Immature natural killer cell (primary cell): ENCODE results near the gene IL17REL. TPM values are rescaled to one million over a fixed set of nuclear protein-coding genes. Genes with fewer than 3 reads are reported as not detected.
A peak's percentile ranks its signal among the peaks of the same experiment; 100 is the strongest.

Source experiments
- DNase-seq, 3 donors: peaks; one replicate each; pipeline ENCODE4 v3.0.0; 2022; ENCODE audit warnings: mixed read lengths in 1 of 3
- H3K27ac Mint-ChIP-seq, 6 donors: one replicate each; pipeline ENCODE4 v1.8.0; 2020; ENCODE audit warnings: mixed read lengths in 6 of 6, mild to moderate bottlenecking in 5 of 6, inconsistent platforms in 4 of 6, moderate library complexity in 3 of 6
- H3K27me3 Mint-ChIP-seq, 3 donors: one replicate each; pipeline ENCODE4 v1.8.0; 2020 to 2021; ENCODE audit warnings: low read depth in 3 of 3, mild to moderate bottlenecking in 3 of 3, mixed read lengths in 3 of 3, moderate library complexity in 3 of 3, inconsistent platforms in 1 of 3
- H3K36me3 Mint-ChIP-seq, 3 donors: one replicate each; pipeline ENCODE4 v1.8.0; 2020; ENCODE audit warnings: mixed read lengths in 3 of 3, inconsistent platforms in 2 of 3, mild to moderate bottlenecking in 2 of 3
- H3K4me1 Mint-ChIP-seq, 2 donors: one replicate each; pipeline ENCODE4 v1.8.0; 2020; ENCODE audit warnings: inconsistent platforms in 2 of 2, mild to moderate bottlenecking in 2 of 2, mixed read lengths in 2 of 2, moderate library complexity in 1 of 2
- H3K4me3 Mint-ChIP-seq, 5 donors: one replicate each; pipeline ENCODE4 v1.8.0; 2020; ENCODE audit warnings: mild to moderate bottlenecking in 5 of 5, mixed read lengths in 5 of 5, inconsistent platforms in 3 of 5, moderate library complexity in 3 of 5
- H3K9me3 Mint-ChIP-seq, 6 donors: one replicate each; pipeline ENCODE4 v1.8.0; 2020; ENCODE audit warnings: mild to moderate bottlenecking in 6 of 6, mixed read lengths in 6 of 6, inconsistent platforms in 4 of 6, moderate library complexity in 3 of 6
- polyA plus RNA-seq, 3 donors: library from polyadenylated mRNA; unstranded; fragments of 300-500 nt; fragmentation: Illumina TruSeq; gene quantifications; one replicate each; pipeline ENCODE4 v1.2.3, GENCODE V29; 2021

IL17REL gene
- polyA plus RNA-seq, 3 donors from 2014 or later, result not detected

GRCh38 chr22:49957826-49958365 lies 54.7 kb downstream of the IL17REL start:
- H3K27me3 Mint-ChIP-seq, result peaks cover 11 to 15% (median 14%) of the 10 kb centered on the region in 3 donors
- H3K36me3 Mint-ChIP-seq, result no peaks in the 10 kb centered on the region
- H3K9me3 Mint-ChIP-seq, result no peaks in the 10 kb centered on the region
- peak overlapping the region in 4 of 6 donors; percentile 40 to 61 (median 46) for H3K27ac Mint-ChIP-seq
- no peak for DNase-seq
- peak overlapping the region in 2 of 5 donors; percentile 25 to 37 for H3K4me3 Mint-ChIP-seq
- peaks cover 0 to 8% of the 10 kb centered on the region in 2 donors for H3K4me1 Mint-ChIP-seq

GRCh38 chr22:49956914-49957825 lies 55.4 kb downstream of the IL17REL start:
- Mint-ChIP-seq H3K36me3 (no peaks in the 10 kb centered on the region), H3K9me3 (no peaks in the 10 kb centered on the region), H3K4me3 (no peak overlapping the region), H3K4me1 (peaks cover 0 to 5% of the 10 kb centered on the region in 2 donors), H3K27me3 (peaks cover 7 to 13% (median 11%) of the 10 kb centered on the region in 3 donors), H3K27ac (peak overlapping the region in 2 of 6 donors; percentile 9 to 49)
- no peak for DNase-seq

GRCh38 chr22:49956418-49956770 lies 56.2 kb downstream of the IL17REL start:
- Mint-ChIP-seq H3K27me3 (peaks cover 1 to 8% (median 6%) of the 10 kb centered on the region in 3 donors), H3K9me3 (no peaks in the 10 kb centered on the region), H3K36me3 (no peaks in the 10 kb centered on the region), H3K4me1 (peaks cover 0 to 2% of the 10 kb centered on the region in 2 donors), H3K27ac (no peak overlapping the region), H3K4me3 (no peak overlapping the region)
- no peak for DNase-seq

- peaks cover 0 to 2% of the 10 kb centered on the region in 2 donors for H3K4me1 Mint-ChIP-seq
- no peaks in the 10 kb centered on the region for H3K36me3 Mint-ChIP-seq
- H3K9me3 Mint-ChIP-seq, result no peaks in the 10 kb centered on the region
- H3K4me3 Mint-ChIP-seq, result no peak overlapping the region
- H3K27ac Mint-ChIP-seq, result no peak overlapping the region
- DNase-seq, result no peak
- peaks cover 0 to 7% (median 4%) of the 10 kb centered on the region in 3 donors for H3K27me3 Mint-ChIP-seq
Measured at GRCh38 chr22:49955581-49956417, 56.8 kb downstream of the IL17REL start.

GRCh38 chr22:49954991-49955580 lies 57.5 kb downstream of the IL17REL start:
- H3K27me3 Mint-ChIP-seq, result peaks cover 0 to 4% (median 1%) of the 10 kb centered on the region in 3 donors
- DNase-seq, result no peak
- H3K27ac Mint-ChIP-seq, result no peak overlapping the region
- H3K4me1 Mint-ChIP-seq, result peaks cover 0 to 2% of the 10 kb centered on the region in 2 donors
- no peaks in the 10 kb centered on the region for H3K36me3 Mint-ChIP-seq
- H3K9me3 Mint-ChIP-seq, result no peaks in the 10 kb centered on the region
- no peak overlapping the region for H3K4me3 Mint-ChIP-seq

- Mint-ChIP-seq H3K4me1 (peaks cover 0 to 2% of the 10 kb centered on the region in 2 donors), H3K9me3 (no peaks in the 10 kb centered on the region), H3K4me3 (no peak overlapping the region), H3K27me3 (peaks cover 0 to 4% (median 1%) of the 10 kb centered on the region in 3 donors), H3K36me3 (no peaks in the 10 kb centered on the region), H3K27ac (no peak overlapping the region)
- no peak for DNase-seq
Measured at GRCh38 chr22:49954354-49954753, 58.2 kb downstream of the IL17REL start.

GRCh38 chr22:49953680-49954344 lies 58.8 kb downstream of the IL17REL start:
- no peak for DNase-seq
- Mint-ChIP-seq H3K36me3 (no peaks in the 10 kb centered on the region), H3K9me3 (no peaks in the 10 kb centered on the region), H3K27ac (no peak overlapping the region), H3K4me3 (no peak overlapping the region), H3K27me3 (peaks cover 0 to 3% (median 1%) of the 10 kb centered on the region in 3 donors), H3K4me1 (no peaks in the 10 kb centered on the region)

GRCh38 chr22:49953027-49953679 lies 59.4 kb downstream of the IL17REL start:
- H3K27ac Mint-ChIP-seq, result no peak overlapping the region
- no peak for DNase-seq
- no peaks in the 10 kb centered on the region for H3K9me3 Mint-ChIP-seq
- H3K4me1 Mint-ChIP-seq, result no peaks in the 10 kb centered on the region
- H3K36me3 Mint-ChIP-seq, result no peaks in the 10 kb centered on the region
- peaks cover 0 to 3% (median 1%) of the 10 kb centered on the region in 3 donors for H3K27me3 Mint-ChIP-seq
- no peak overlapping the region for H3K4me3 Mint-ChIP-seq

- Mint-ChIP-seq H3K27me3 (peaks cover 0 to 2% (median 0%) of the 10 kb centered on the region in 3 donors), H3K27ac (no peak overlapping the region), H3K9me3 (no peaks in the 10 kb centered on the region), H3K4me1 (no peaks in the 10 kb centered on the region), H3K36me3 (no peaks in the 10 kb centered on the region), H3K4me3 (no peak overlapping the region)
- no peak for DNase-seq
Measured at GRCh38 chr22:49951986-49952896, 60.3 kb downstream of the IL17REL start.

- Mint-ChIP-seq H3K36me3 (no peaks in the 10 kb centered on the region), H3K27ac (no peak overlapping the region)
- DNase-seq, result no peak
Measured at GRCh38 chr22:49951678-49951985, 60.9 kb downstream of the IL17REL start.

GRCh38 chr22:49951000-49951677 lies 61.4 kb downstream of the IL17REL start:
- Mint-ChIP-seq H3K4me3 (no peak overlapping the region), H3K27ac (no peak overlapping the region), H3K9me3 (no peaks in the 10 kb centered on the region), H3K36me3 (no peaks in the 10 kb centered on the region), H3K27me3 (no peaks in the 10 kb centered on the region), H3K4me1 (peaks cover 3 to 5% of the 10 kb centered on the region in 2 donors)
- no peak for DNase-seq

More at GRCh38 chr22:49951678-49951985, 60.9 kb downstream of the IL17REL start:
- Mint-ChIP-seq H3K4me3 (no peak overlapping the region), H3K9me3 (no peaks in the 10 kb centered on the region), H3K27me3 (no peaks in the 10 kb centered on the region), H3K4me1 (peaks cover 0 to 2% of the 10 kb centered on the region in 2 donors)
